PFSK-1 (cell line): ENCODE data around the gene KDM6B. TPM values are rescaled to one million over a fixed set of nuclear protein-coding genes. Genes with fewer than 3 reads are reported as not detected.

Experiments used
- FOXP2 ChIP-seq: optimal IDR thresholded peaks from 2 replicates; pipeline ENCODE3; 2011; ENCODE audit warnings: borderline replicate concordance, control low read depth, inconsistent platforms; ENCODE audit not compliant: insufficient read depth; ENCODE audit errors: extremely low read length, extremely low read depth
- POLR2AphosphoS5 ChIP-seq: IDR thresholded peaks from 2 replicates; pipeline ENCODE4 v1.6.1; 2012; ENCODE audit warnings: low read depth, mild to moderate bottlenecking, control low read depth, low read length, moderate library complexity
- REST ChIP-seq, 2 experiments: IDR thresholded peaks; 2 replicates each; pipeline versions ENCODE4 v1.6.1 to v1.8.0; 2011 to 2012; ENCODE audit warnings: low read depth in 2 of 2, low read length in 2 of 2, control low read depth in 1 of 2, inconsistent platforms in 1 of 2, mild to moderate bottlenecking in 1 of 2, moderate library complexity in 1 of 2; ENCODE audit not compliant: insufficient read depth in 1 of 2
- SIN3A ChIP-seq: IDR thresholded peaks from 2 replicates; pipeline ENCODE4 v1.6.1; 2012; ENCODE audit warnings: mild to moderate bottlenecking, low read length, moderate library complexity, borderline replicate concordance; ENCODE audit not compliant: insufficient read depth
- TAF1 ChIP-seq: IDR thresholded peaks from 2 replicates; pipeline ENCODE4 v1.6.1; 2012; ENCODE audit warnings: low read length, control low read depth, borderline replicate concordance; ENCODE audit not compliant: insufficient read depth
- polyA plus RNA-seq: library from polyadenylated mRNA; unstranded; fragments of >200 nt; gene quantifications from one replicate; pipeline ENCODE4 v1.2.1, GENCODE V29; 2012; ENCODE audit warnings: low read depth, missing spikeins; ENCODE audit not compliant: insufficient read length

KDM6B gene, protein sequence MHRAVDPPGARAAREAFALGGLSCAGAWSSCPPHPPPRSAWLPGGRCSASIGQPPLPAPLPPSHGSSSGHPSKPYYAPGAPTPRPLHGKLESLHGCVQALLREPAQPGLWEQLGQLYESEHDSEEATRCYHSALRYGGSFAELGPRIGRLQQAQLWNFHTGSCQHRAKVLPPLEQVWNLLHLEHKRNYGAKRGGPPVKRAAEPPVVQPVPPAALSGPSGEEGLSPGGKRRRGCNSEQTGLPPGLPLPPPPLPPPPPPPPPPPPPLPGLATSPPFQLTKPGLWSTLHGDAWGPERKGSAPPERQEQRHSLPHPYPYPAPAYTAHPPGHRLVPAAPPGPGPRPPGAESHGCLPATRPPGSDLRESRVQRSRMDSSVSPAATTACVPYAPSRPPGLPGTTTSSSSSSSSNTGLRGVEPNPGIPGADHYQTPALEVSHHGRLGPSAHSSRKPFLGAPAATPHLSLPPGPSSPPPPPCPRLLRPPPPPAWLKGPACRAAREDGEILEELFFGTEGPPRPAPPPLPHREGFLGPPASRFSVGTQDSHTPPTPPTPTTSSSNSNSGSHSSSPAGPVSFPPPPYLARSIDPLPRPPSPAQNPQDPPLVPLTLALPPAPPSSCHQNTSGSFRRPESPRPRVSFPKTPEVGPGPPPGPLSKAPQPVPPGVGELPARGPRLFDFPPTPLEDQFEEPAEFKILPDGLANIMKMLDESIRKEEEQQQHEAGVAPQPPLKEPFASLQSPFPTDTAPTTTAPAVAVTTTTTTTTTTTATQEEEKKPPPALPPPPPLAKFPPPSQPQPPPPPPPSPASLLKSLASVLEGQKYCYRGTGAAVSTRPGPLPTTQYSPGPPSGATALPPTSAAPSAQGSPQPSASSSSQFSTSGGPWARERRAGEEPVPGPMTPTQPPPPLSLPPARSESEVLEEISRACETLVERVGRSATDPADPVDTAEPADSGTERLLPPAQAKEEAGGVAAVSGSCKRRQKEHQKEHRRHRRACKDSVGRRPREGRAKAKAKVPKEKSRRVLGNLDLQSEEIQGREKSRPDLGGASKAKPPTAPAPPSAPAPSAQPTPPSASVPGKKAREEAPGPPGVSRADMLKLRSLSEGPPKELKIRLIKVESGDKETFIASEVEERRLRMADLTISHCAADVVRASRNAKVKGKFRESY (N-terminal part only)
- polyA plus RNA-seq = 45.6 TPM

- TF ChIP-seq SIN3A = peak; percentile 33; the same call in 1 of the 2 replicates
- TF ChIP-seq REST (IDR thresholded peaks at IDR 0.05; ENCODE audit: insufficient read depth in 1 of 2, low read depth in 2 of 2, low read length in 2 of 2) = no peak
- no peak for TF ChIP-seq FOXP2
- no peak for TF ChIP-seq TAF1
- 0 out of 2 replicates have a peak, but pooled peaks have one; percentile 34 for TF ChIP-seq POLR2AphosphoS5
These were observed at the start of gene KDM6B for GRCh38 chr17:7833795-7834541. Gene KDM6B, plus strand, starts transcription at chr17:7834217. Its CDS starts 11,338 bp downstream, at chr17:7845555.

- TF ChIP-seq POLR2AphosphoS5 (no peak), SIN3A (no peak)
These were observed 47.2 kb upstream of the KDM6B start for GRCh38 chr17:7786866-7787265.

- TF ChIP-seq REST (IDR thresholded peaks at IDR 0.05; ENCODE audit: insufficient read depth in 1 of 2, low read depth in 2 of 2, low read length in 2 of 2) = no peak
- TF ChIP-seq POLR2AphosphoS5 = no peak
- no peak for TF ChIP-seq TAF1
- no peak for TF ChIP-seq FOXP2
- TF ChIP-seq SIN3A = no peak
These were observed 44.9 kb upstream of the KDM6B start for GRCh38 chr17:7789131-7789530.

DNA sequence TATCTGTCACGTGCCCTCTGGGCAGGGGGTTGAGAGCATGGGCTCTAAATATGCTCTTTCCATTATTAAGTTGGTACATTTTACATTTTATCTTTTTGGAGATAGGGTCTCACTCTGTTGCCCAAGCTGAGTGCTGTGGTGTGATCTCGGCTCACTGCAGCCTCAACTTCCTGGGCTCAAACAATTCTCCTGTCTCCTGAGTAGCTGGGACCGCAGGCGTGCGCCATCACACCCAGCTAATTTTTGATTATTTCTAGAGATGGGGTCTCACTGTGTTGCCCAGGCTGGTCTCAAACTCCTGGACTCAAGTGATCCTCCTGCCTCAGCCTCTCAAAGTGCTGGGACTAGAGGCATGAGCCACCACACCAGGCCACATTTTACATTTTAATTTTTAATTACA, 43.9 kb upstream of the KDM6B start:
- TF ChIP-seq POLR2AphosphoS5 = no peak
- no peak for TF ChIP-seq REST (IDR thresholded peaks at IDR 0.05; ENCODE audit: insufficient read depth in 1 of 2, low read depth in 2 of 2, low read length in 2 of 2)
- TF ChIP-seq SIN3A = no peak
- no peak for TF ChIP-seq FOXP2
- no peak for TF ChIP-seq TAF1

- TF ChIP-seq TAF1 = no peak
- no peak for TF ChIP-seq POLR2AphosphoS5
- TF ChIP-seq REST (IDR thresholded peaks at IDR 0.05; ENCODE audit: insufficient read depth in 1 of 2, low read depth in 2 of 2, low read length in 2 of 2) = no peak
- TF ChIP-seq FOXP2 = no peak
- TF ChIP-seq SIN3A = no peak
These were observed 41.4 kb upstream of the KDM6B start for GRCh38 chr17:7792611-7793010.
